Thyroid gland (tissue), 4 donors: ENCODE data around the gene CAMTA1. TPM values are rescaled to one million over a fixed set of nuclear protein-coding genes. Genes with fewer than 3 reads are reported as not detected.

Source experiments
- DNase-seq, 2 donors: peaks; one replicate each; pipeline ENCODE4 v3.0.0-alpha.2; 2019
- H3K27ac ChIP-seq, 3 donors: fragments of 200-600 bp; sonication (generic); 1 replicate in 2 of 3; 2 replicates in 1 of 3; pipeline ENCODE4 v1.5.1; 2016 to 2019; ENCODE audit warnings: mild to moderate bottlenecking in 1 of 3, moderate library complexity in 1 of 3
- H3K27me3 ChIP-seq: fragments of 200-600 bp; sonication (generic); one replicate; pipeline ENCODE4 v1.5.1; 2019
- H3K36me3 ChIP-seq, 2 donors: fragments of 200-600 bp; sonication (generic); one replicate each; pipeline ENCODE4 v1.5.1; 2016 to 2019
- H3K4me1 ChIP-seq, 2 donors: fragments of 200-600 bp; sonication (generic); one replicate each; pipeline ENCODE4 v1.5.1; 2017 to 2019
- H3K4me3 ChIP-seq, 3 donors: fragments of 200-600 bp; sonication (generic); replicated peaks in 1 of 3; 1 replicate in 2 of 3; 2 replicates in 1 of 3; pipeline ENCODE4 v1.5.1; 2016; ENCODE audit warnings: mild to moderate bottlenecking in 1 of 3
- H3K9me3 ChIP-seq: fragments of 200-600 bp; sonication (generic); one replicate; pipeline ENCODE4 v1.5.1; 2017
- CTCF ChIP-seq, 6 experiments: fragments of 200-600 bp in 3 of 6; fragments of 450-650 bp in 3 of 6; sonication (generic) in 3 of 6; IDR thresholded peaks; one replicate each; pipeline ENCODE4 v1.5.1; 2016 to 2019; ENCODE audit warnings: antibody characterized with exemption in 6 of 6, mild to moderate bottlenecking in 2 of 6, inconsistent platforms in 1 of 6, moderate library complexity in 1 of 6
- POLR2A ChIP-seq, 2 donors: fragments of 450-650 bp; IDR thresholded peaks; one replicate each; pipeline ENCODE4 v1.6.1; 2017; ENCODE audit warnings: antibody characterized with exemption in 2 of 2, mild to moderate bottlenecking in 2 of 2, moderate library complexity in 1 of 2
- WGBS, 2 donors: methylation state at CpG; one replicate each; pipeline ENCODE4 v1.1.5; 2017; 5-methylcytosine and 5-hydroxymethylcytosine counted together
- intact Hi-C: fragments of 100-400 bp; cut with DNase I; formaldehyde crosslinking; loops from one replicate; pipeline ENCODE4 v1.15.1; 2023
- total RNA-seq, 4 donors: library from RNA; depleted of rRNA; stranded (reverse); fragments of >200 nt; gene quantifications; one replicate each; pipeline ENCODE4 v1.2.3, GENCODE V29; 2016

Gene CAMTA1
- total RNA-seq, 4 donors from 2014 or later = 63.9 to 124 (median 101) TPM

- 40 to 53% methylated on average over 7 of the region's 7 CpGs for WGBS, 2 donors
- Histone ChIP-seq H3K4me1 (no peaks in the 10 kb centered on the region), H3K27ac (no peak overlapping the region), H3K9me3 (no peaks in the 10 kb centered on the region), H3K27me3 (no peaks in the 10 kb centered on the region), H3K36me3 (no peaks in the 10 kb centered on the region), H3K4me3 (no peak overlapping the region)
- intact Hi-C loops = no loop called here
- DNase-seq = peak; percentile 42 to 59
- TF ChIP-seq POLR2A (IDR thresholded peaks at IDR 0.05) (no peak), CTCF (IDR thresholded peaks at IDR 0.05) (peak in 4 of 6 experiments; percentile 11 to 33 (median 32))
Observed at GRCh38 chr1:7539769-7540175, 754.5 kb downstream of the CAMTA1 start.

DNA sequence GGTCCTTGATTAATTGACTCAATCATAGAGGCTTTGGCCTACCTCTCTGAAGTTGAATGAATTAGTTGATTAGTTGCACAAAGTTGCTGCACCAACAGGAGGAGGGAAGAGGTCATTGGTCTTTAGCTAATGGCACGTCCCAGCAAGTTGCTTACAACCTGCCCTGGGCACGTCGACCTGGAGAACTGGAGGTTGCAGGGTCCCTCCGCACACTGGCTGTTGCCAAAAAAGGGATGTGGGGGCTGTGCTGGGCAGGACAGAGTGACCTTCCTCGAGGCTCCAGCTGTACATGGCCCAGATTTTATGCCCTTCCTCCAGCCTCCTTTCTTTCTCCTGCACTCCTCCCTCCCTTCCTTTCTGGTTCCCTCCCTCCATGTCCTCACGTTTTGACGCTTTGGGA is 755.6 kb downstream of the CAMTA1 start:
- Histone ChIP-seq H3K4me3 (no peak overlapping the region), H3K4me1 (no peaks in the 10 kb centered on the region), H3K27ac (no peak overlapping the region), H3K9me3 (no peaks in the 10 kb centered on the region), H3K27me3 (no peaks in the 10 kb centered on the region), H3K36me3 (no peaks in the 10 kb centered on the region)
- intact Hi-C loops = no loop called here
- WGBS, 2 donors = 77 to 84% methylated on average over 7 of the region's 7 CpGs
- no peak for TF ChIP-seq CTCF (IDR thresholded peaks at IDR 0.05)
- TF ChIP-seq POLR2A (IDR thresholded peaks at IDR 0.05) = no peak
- DNase-seq = no peak

DNA sequence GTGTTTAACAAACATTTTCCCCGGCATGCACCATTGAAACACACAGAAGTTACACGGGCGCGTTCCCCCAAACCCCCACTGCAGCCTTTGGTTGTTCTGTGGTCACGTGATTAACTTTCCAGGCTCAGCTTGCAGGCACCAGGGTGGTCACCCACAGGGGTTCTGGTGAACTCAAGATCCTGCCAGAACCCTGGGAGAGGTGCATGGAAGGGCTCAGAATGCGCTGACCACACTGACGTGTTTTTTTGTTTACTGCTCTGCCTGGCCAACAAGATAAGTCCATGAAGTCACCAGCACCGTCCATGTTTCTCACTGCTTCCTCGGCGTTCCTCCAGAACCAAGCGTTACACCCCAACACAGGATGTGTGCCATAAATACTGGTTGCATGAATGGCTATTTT is 756.4 kb downstream of the CAMTA1 start:
- intact Hi-C loops = no loop called here
- WGBS, 2 donors = 82 to 83% methylated on average over 11 of the region's 11 CpGs
- no peaks in the 10 kb centered on the region for H3K9me3 ChIP-seq
- H3K36me3 ChIP-seq = no peaks in the 10 kb centered on the region
- H3K27ac ChIP-seq = no peak overlapping the region
- H3K27me3 ChIP-seq = no peaks in the 10 kb centered on the region
- no peak for DNase-seq
- TF ChIP-seq CTCF (IDR thresholded peaks at IDR 0.05) (no peak), POLR2A (IDR thresholded peaks at IDR 0.05) (no peak)
- no peak overlapping the region for H3K4me3 ChIP-seq
- no peaks in the 10 kb centered on the region for H3K4me1 ChIP-seq

DNA sequence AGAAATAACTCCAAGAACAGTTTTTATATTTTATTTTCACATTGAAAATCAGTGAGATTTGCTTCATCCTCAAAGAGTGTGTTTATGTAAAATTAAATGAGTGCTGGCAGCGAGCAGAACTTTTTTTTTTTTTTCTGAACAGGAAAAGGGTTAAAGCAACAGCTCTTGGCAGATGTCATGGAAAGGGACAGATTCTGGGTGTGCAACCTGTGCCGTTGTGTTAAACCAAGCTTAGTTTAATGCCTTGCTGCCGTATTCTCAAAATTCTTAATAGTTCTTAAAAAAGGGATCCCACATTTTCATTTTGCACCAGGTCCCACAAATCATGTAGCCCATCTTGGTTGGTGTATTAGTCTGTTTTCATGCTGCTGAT is 758.5 kb downstream of the CAMTA1 start:
- intact Hi-C loops = no loop called here
- H3K27ac ChIP-seq = peak overlapping the region in 2 of 3 donors; percentile 22 to 38
- H3K27me3 ChIP-seq = no peaks in the 10 kb centered on the region
- H3K4me3 ChIP-seq = no peak overlapping the region
- no peak for DNase-seq
- no peaks in the 10 kb centered on the region for H3K4me1 ChIP-seq
- 59 to 66% methylated on average over 3 of the region's 3 CpGs for WGBS, 2 donors
- H3K9me3 ChIP-seq = no peaks in the 10 kb centered on the region
- H3K36me3 ChIP-seq = no peaks in the 10 kb centered on the region
- TF ChIP-seq CTCF (IDR thresholded peaks at IDR 0.05) = no peak
- no peak for TF ChIP-seq POLR2A (IDR thresholded peaks at IDR 0.05)

- Histone ChIP-seq H3K27ac (peak overlapping the region in 2 of 3 donors; percentile 30 to 38), H3K27me3 (no peaks in the 10 kb centered on the region), H3K4me1 (peaks cover 3 to 40% of the 10 kb centered on the region in 2 donors), H3K9me3 (no peaks in the 10 kb centered on the region), H3K4me3 (no peak overlapping the region), H3K36me3 (no peaks in the 10 kb centered on the region)
- WGBS, 2 donors = 46 to 54% methylated on average over 10 of the region's 10 CpGs
- intact Hi-C loops = no loop called here
- no peak for DNase-seq
- TF ChIP-seq POLR2A (IDR thresholded peaks at IDR 0.05) = no peak
- TF ChIP-seq CTCF (IDR thresholded peaks at IDR 0.05) = no peak
Observed at GRCh38 chr1:7549277-7550161, 764.3 kb downstream of the CAMTA1 start.
